MCF 10A (cell line): ENCODE data around the gene IFT88. TPM values are rescaled to one million over a fixed set of nuclear protein-coding genes. Genes with fewer than 3 reads are reported as not detected.
A peak's percentile ranks its signal among the peaks of the same experiment; 100 is the strongest.

ENCODE experiments used
- BruUV-seq: library from RNA; stranded (reverse); fragments of 400-500 nt; replicated peaks from 2 replicates; lab custom pipeline; 2021; lab: Mats Ljungman, UMichigan
- CTCF ChIA-PET: fragments of 300-600 bp; sonication (Branson Sonifier 250); formaldehyde crosslinking; extraction: SDS; loops from one replicate; lab custom pipeline; 2021; ENCODE audit warnings: antibody characterized with exemption, inconsistent platforms; lab: Yijun Ruan, JAX
- POLR2A ChIA-PET: fragments of 300-600, 350-650 bp; sonication (Branson Sonifier 250); formaldehyde crosslinking; extraction: SDS; loops from one replicate; lab custom pipeline; 2020; ENCODE audit warnings: antibody characterized with exemption, inconsistent platforms; lab: Yijun Ruan, JAX
- DNase-seq: peaks from one replicate; pipeline ENCODE4 v3.0.0-alpha.2; 2018; ENCODE audit not compliant: unreplicated experiment
- H3K27ac Mint-ChIP-seq: one replicate; pipeline ENCODE4 v1.8.0; 2022; ENCODE audit warnings: mild to moderate bottlenecking, low read depth, mixed read lengths; ENCODE audit not compliant: unreplicated experiment
- H3K27me3 Mint-ChIP-seq: one replicate; pipeline ENCODE4 v1.8.0; 2022; ENCODE audit warnings: mixed read lengths; ENCODE audit not compliant: insufficient read depth, unreplicated experiment
- H3K36me3 Mint-ChIP-seq: one replicate; pipeline ENCODE4 v1.8.0; 2022; ENCODE audit warnings: mild to moderate bottlenecking, moderate library complexity, mixed read lengths; ENCODE audit not compliant: insufficient read depth, unreplicated experiment
- H3K4me1 Mint-ChIP-seq: one replicate; pipeline ENCODE4 v1.8.0; 2022; ENCODE audit warnings: mixed read lengths; ENCODE audit not compliant: insufficient read depth, unreplicated experiment
- H3K4me3 Mint-ChIP-seq: one replicate; pipeline ENCODE4 v1.8.0; 2022; ENCODE audit warnings: mild to moderate bottlenecking, moderate library complexity, mixed read lengths; ENCODE audit not compliant: unreplicated experiment
- H3K9me3 Mint-ChIP-seq: one replicate; pipeline ENCODE4 v1.8.0; 2022; ENCODE audit warnings: mixed read lengths; ENCODE audit not compliant: unreplicated experiment
- intact Hi-C: fragments of 100-400 bp; cut with micrococcal nuclease; formaldehyde crosslinking; loops from 2 replicates; pipeline ENCODE4 v1.14.1; 2022
- total RNA-seq: library from RNA; stranded (reverse); gene quantifications from 2 replicates; pipeline ENCODE4 v1.2.3, GENCODE V29; 2022
- TF ChIP-seq, protein P1 (sequence below): fragments of 200-600 bp; IDR thresholded peaks from one replicate; pipeline ENCODE4 v1.8.0; 2022; ENCODE audit warnings: antibody characterized with exemption, mild to moderate bottlenecking; ENCODE audit not compliant: unreplicated experiment

The IFT88 gene
- total RNA-seq, 1 experiment from 2014 or later: 19.8 TPM

DNA sequence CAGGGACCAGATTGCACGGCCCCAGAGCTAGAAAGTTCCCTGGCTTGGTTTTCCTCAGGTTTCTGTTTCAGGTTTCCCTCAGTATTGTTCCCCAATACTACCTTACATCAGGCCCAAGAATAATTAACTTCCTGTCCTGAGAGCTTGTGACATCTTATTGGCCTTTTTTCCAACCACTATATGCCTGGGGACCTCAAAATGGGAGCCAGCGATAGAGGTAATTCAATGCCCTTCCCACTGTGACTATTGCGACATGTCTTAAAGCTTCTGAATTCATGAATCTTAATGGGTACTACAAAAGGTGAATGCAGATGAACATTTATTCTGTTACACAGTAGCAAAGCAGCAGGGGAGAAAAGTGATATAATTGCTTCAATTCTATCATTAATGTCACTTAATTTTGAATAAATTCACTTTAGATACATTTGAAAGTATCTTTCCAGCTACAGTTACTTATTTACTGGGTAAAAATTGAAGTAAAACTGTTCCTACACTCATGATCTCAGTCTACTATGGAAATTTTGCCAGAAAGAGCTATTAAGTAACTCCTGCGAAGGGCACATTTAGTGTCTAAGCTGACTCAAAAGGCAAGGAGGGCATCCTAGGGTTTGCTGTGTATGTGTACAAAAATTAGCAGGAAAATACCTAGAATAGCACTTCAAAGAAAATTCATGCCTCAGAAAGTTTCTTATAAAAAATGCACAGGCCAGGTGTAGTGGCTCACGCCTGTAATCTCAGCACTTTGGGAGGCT, 45.4 kb upstream of the IFT88 start:
- no peak overlapping the region for H3K27ac Mint-ChIP-seq
- H3K9me3 Mint-ChIP-seq: no peaks in the 10 kb centered on the region
- H3K27me3 Mint-ChIP-seq: no peaks in the 10 kb centered on the region
- ChIA-PET POLR2A (no interaction called here), CTCF (interaction anchor here (0.5 to 1.3 kb wide), 3 partner anchors 11 to 341 kb away, joined by 3 to 4 read pairs (median 4); no protein-coding TSS in a partner anchor)
- intact Hi-C loops: loop anchor here (10.0 kb wide), 1 partner anchor 183 kb away; the partner anchor contains the start of gene IL17D
- H3K4me3 Mint-ChIP-seq: no peak overlapping the region
- no peak for DNase-seq
- peaks cover 5% of the 10 kb centered on the region for H3K4me1 Mint-ChIP-seq
- no TSS peak for BruUV-seq
- peaks cover 5% of the 10 kb centered on the region for H3K36me3 Mint-ChIP-seq
- TF ChIP-seq, protein P1, sequence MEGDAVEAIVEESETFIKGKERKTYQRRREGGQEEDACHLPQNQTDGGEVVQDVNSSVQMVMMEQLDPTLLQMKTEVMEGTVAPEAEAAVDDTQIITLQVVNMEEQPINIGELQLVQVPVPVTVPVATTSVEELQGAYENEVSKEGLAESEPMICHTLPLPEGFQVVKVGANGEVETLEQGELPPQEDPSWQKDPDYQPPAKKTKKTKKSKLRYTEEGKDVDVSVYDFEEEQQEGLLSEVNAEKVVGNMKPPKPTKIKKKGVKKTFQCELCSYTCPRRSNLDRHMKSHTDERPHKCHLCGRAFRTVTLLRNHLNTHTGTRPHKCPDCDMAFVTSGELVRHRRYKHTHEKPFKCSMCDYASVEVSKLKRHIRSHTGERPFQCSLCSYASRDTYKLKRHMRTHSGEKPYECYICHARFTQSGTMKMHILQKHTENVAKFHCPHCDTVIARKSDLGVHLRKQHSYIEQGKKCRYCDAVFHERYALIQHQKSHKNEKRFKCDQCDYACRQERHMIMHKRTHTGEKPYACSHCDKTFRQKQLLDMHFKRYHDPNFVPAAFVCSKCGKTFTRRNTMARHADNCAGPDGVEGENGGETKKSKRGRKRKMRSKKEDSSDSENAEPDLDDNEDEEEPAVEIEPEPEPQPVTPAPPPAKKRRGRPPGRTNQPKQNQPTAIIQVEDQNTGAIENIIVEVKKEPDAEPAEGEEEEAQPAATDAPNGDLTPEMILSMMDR: no peak

GRCh38 chr13:20525144-20525600, 41.8 kb upstream of the IFT88 start:
- Mint-ChIP-seq H3K4me3 (peak overlapping the region; percentile 83), H3K4me1 (peaks cover 6% of the 10 kb centered on the region), H3K36me3 (peaks cover 5% of the 10 kb centered on the region), H3K27me3 (no peaks in the 10 kb centered on the region), H3K27ac (peak overlapping the region; percentile 70), H3K9me3 (no peaks in the 10 kb centered on the region)
- ChIA-PET CTCF (no interaction called here), POLR2A (interaction anchor here (0.9 to 5.1 kb wide), 4 partner anchors 11 to 146 kb away, joined by 3 to 35 read pairs (median 4); partner anchors contain the start of gene IFT88)
- TF ChIP-seq, protein P1: no peak
- BruUV-seq: no TSS peak
- DNase-seq: peak; percentile 16
- intact Hi-C loops: loop anchor here (10.0 kb wide), 1 partner anchor 180 kb away; the partner anchor contains the start of gene IL17D

DNA sequence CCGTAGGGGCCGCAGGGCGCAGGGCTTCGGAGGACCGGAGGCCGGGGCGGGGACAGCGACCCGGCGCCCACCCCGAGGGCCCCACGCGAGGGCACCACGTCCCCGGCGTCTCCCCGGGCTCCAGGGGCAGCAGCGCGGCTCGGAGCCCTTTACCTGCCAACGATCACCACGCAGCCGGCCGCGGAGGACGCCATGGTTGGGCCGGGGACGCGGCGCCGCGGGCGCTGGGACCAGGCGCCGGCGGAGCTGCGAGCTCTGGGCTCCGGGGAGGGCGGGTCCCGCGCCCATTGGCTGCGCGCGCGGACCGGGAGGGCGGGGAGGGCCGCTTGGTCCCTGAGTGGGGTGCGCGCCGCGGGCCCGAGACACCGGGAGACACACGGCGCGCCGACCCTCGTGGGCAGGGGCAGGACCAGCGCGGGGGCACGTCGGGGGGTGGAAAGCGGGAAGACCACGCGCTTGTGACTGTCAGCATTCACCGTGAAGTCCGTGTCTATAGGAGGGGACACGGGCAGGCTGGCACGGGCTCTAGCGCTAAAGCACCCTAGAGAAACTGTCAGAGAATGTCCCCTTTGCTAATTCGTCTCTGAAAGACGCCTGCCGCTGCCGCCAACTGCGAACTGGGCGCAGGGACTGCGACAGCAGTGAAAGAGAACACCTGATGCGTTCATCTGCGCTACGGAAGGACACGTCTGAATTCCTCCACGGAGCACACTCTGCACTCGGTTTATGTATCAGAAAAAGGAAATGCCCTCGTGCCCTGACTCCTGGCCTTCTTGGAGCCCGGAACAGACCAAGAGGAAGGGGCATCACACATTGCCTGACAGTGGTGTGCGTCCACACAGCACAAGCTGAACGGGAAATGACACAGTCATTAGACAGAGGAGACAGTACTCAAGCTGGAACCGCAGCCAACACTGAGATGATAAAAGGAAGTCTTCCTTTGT, 41.1 kb upstream of the IFT88 start, which contains the start of gene CRYL1:
CRYL1 (minus strand) TSS at position 257 of the 944 bp plus-strand sequence; CDS start at position 194, 63 bp downstream.
- ChIA-PET POLR2A (interaction anchor here (0.7 to 5.1 kb wide), 7 partner anchors 10 to 329 kb away, joined by 3 to 35 read pairs (median 3); partner anchors contain the start of gene IFT88), CTCF (interaction anchor here (0.6 to 0.9 kb wide), 3 partner anchors 28 to 349 kb away, joined by 3 read pairs; no protein-coding TSS in a partner anchor)
- H3K27ac Mint-ChIP-seq: peak within 1 kb of the TSS; percentile 70
- TSS peak; percentile 68 for BruUV-seq
- H3K9me3 Mint-ChIP-seq: no peaks in the 10 kb centered on the region
- peak within 1 kb of the TSS; percentile 83 for H3K4me3 Mint-ChIP-seq
- no peaks in the 10 kb centered on the region for H3K27me3 Mint-ChIP-seq
- peaks cover 6% of the 10 kb centered on the region for H3K4me1 Mint-ChIP-seq
- TF ChIP-seq, protein P1: no peak
- intact Hi-C loops: loop anchor here (2.0 to 10.0 kb wide), 2 partner anchors 41 to 179 kb away; partner anchors contain the start of genes IFT88 and IL17D
- H3K36me3 Mint-ChIP-seq: peaks cover under 1% of the 10 kb centered on the region
- DNase-seq: peak; percentile 50
